HG03457 (cell line): ENCODE data around the gene TAF3.

ENCODE experiments used
- ATAC-seq: cut with Tn5 transposase; IDR thresholded peaks from one replicate; pipeline ENCODE4 v1.9.1; 2021; ENCODE audit warnings: moderate number of reproducible peaks; ENCODE audit not compliant: unreplicated experiment

TAF3 gene

GRCh38 chr10:7874864-7875263 lies 56.6 kb downstream of the TAF3 start:
- no peak for ATAC-seq

GRCh38 chr10:7876541-7877127 lies 58.3 kb downstream of the TAF3 start:
- no peak for ATAC-seq

GRCh38 chr10:7881119-7881518 lies 62.8 kb downstream of the TAF3 start:
- ATAC-seq, result no peak

GRCh38 chr10:7886056-7886455 lies 67.8 kb downstream of the TAF3 start:
- no peak for ATAC-seq

GRCh38 chr10:7887174-7887816 lies 69.0 kb downstream of the TAF3 start:
- ATAC-seq, result no peak

GRCh38 chr10:7889947-7890542 lies 71.7 kb downstream of the TAF3 start:
- ATAC-seq, result no peak

- ATAC-seq, result no peak
Observed at GRCh38 chr10:7890781-7891180, 72.5 kb downstream of the TAF3 start.

GRCh38 chr10:7891634-7892033 lies 73.3 kb downstream of the TAF3 start:
- no peak for ATAC-seq

GRCh38 chr10:7892146-7892545 lies 73.8 kb downstream of the TAF3 start:
- ATAC-seq, result no peak

- ATAC-seq, result no peak
Observed at GRCh38 chr10:7895699-7896090, 77.4 kb downstream of the TAF3 start.

- ATAC-seq, result no peak
Observed at GRCh38 chr10:7896297-7896696, 78.0 kb downstream of the TAF3 start.

- no peak for ATAC-seq
Observed at GRCh38 chr10:7901256-7901655, 83.0 kb downstream of the TAF3 start.

GRCh38 chr10:7902413-7902812 lies 84.1 kb downstream of the TAF3 start:
- ATAC-seq, result no peak

GRCh38 chr10:7903851-7904250 lies 85.5 kb downstream of the TAF3 start:
- ATAC-seq, result no peak

GRCh38 chr10:7906128-7906527 lies 87.8 kb downstream of the TAF3 start:
- ATAC-seq, result no peak

- no peak for ATAC-seq
Observed at GRCh38 chr10:7908541-7909210, 90.4 kb downstream of the TAF3 start.

GRCh38 chr10:7913126-7913872 lies 95.0 kb downstream of the TAF3 start:
- ATAC-seq, result no peak

GRCh38 chr10:7915923-7916536 lies 97.7 kb downstream of the TAF3 start:
- ATAC-seq, result no peak

- no peak for ATAC-seq
Observed at GRCh38 chr10:7917736-7918135, 99.4 kb downstream of the TAF3 start.

- no peak for ATAC-seq
Observed at GRCh38 chr10:7922707-7923106, 104.4 kb downstream of the TAF3 start.

- no peak for ATAC-seq
Observed at GRCh38 chr10:7928536-7928935, 110.2 kb downstream of the TAF3 start.
